IPS DF 6.9 (cell line): ENCODE results near the gene METTL27.

Experiments used
- DNase-seq: peaks from one replicate; pipeline ENCODE4 v3.0.0-alpha.2; 2013; ENCODE audit warnings: low read depth, low spot score
- H3K27ac ChIP-seq: one replicate; pipeline ENCODE4 v1.5.1; 2013; ENCODE audit warnings: low read length, control low read depth
- H3K27me3 ChIP-seq: 2 replicates; pipeline ENCODE4 v1.6.1; 2013; ENCODE audit warnings: mild to moderate bottlenecking, low read length; ENCODE audit not compliant: control insufficient read depth, insufficient read depth
- H3K36me3 ChIP-seq: 2 replicates; pipeline ENCODE4 v1.6.1; 2013; ENCODE audit warnings: low read length; ENCODE audit not compliant: control insufficient read depth, insufficient read depth
- H3K4me1 ChIP-seq: 2 replicates; pipeline ENCODE4 v1.6.1; 2013; ENCODE audit warnings: low read length; ENCODE audit not compliant: control insufficient read depth, insufficient read depth
- H3K4me3 ChIP-seq: 2 replicates; pipeline ENCODE4 v1.5.1; 2013; ENCODE audit warnings: mild to moderate bottlenecking, low read length
- H3K9me3 ChIP-seq: 2 replicates; pipeline ENCODE4 v1.6.1; 2013; ENCODE audit warnings: low read length, inconsistent platforms; ENCODE audit not compliant: control insufficient read depth, insufficient read depth
- WGBS: extraction: QIAGEN DNeasy Blood & Tissue Kit; methylation state at CpG from one replicate; pipeline ENCODE4 v1.1.7; 2013; ENCODE audit warnings: mixed read lengths, missing lambda C conversion rate; ENCODE audit not compliant: insufficient read length, insufficient coverage; 5-methylcytosine and 5-hydroxymethylcytosine counted together

METTL27 gene

DNA sequence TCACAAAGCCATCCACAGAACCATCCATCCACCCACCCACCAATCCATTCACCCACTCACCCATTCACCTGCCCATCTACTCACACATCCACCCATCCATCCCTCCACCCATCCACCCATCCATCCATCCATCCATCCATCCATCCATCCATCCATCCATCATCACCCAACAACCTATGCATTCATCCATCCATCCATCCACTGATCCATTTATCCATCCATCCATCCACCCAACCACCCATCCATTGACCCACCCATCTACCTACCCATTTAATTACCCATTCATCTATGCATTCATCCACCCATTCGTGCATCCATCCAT is 24.1 kb upstream of the METTL27 start:
- H3K27ac ChIP-seq = no peak overlapping the region
- H3K36me3 ChIP-seq = no peaks in the 10 kb centered on the region
- peaks cover 6% of the 10 kb centered on the region for H3K4me1 ChIP-seq
- no CpG with 5 or more reads among the region's 1 CpG for WGBS
- no peak overlapping the region for H3K4me3 ChIP-seq
- H3K9me3 ChIP-seq = no peaks in the 10 kb centered on the region
- no peak for DNase-seq
- H3K27me3 ChIP-seq = no peaks in the 10 kb centered on the region

DNA sequence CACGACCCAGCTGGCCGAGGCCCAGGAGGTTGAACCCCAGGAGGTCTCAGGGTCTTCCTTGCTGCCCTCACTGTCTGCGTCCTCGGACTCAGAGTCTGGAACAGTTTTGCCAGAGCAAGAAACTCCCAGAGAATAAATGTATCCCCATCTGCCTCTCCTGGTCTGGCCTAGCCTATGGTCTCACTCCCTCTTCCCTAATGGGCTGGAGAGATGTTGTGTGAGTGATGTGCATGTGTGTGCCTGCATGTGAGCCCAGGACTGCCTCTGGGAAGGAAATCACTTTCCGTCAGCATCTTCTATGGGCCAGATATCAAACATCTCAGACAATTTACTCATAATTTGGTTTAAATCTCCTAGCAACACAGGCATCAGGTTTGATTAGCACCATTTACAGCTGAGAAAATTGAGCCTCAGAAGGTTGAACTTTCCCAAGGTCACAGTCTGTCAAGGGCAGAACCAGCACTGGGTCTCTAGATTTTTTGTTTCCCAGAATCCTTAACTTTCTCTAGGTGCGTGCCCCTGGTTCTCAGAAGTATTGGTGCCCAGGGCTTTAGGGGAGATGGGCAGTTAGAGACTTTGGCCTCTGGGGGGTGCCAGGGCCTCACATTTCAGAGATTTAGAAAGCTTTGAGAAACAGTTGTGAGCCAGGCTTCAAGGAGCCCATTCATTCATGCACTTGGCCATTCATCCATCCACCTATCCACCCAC is 23.6 kb upstream of the METTL27 start:
- Histone ChIP-seq H3K4me3 (no peak overlapping the region), H3K9me3 (no peaks in the 10 kb centered on the region), H3K27ac (no peak overlapping the region), H3K27me3 (no peaks in the 10 kb centered on the region), H3K4me1 (peaks cover 5% of the 10 kb centered on the region), H3K36me3 (no peaks in the 10 kb centered on the region)
- no peak for DNase-seq
- WGBS = no CpG with 5 or more reads among the region's 6 CpGs

DNA sequence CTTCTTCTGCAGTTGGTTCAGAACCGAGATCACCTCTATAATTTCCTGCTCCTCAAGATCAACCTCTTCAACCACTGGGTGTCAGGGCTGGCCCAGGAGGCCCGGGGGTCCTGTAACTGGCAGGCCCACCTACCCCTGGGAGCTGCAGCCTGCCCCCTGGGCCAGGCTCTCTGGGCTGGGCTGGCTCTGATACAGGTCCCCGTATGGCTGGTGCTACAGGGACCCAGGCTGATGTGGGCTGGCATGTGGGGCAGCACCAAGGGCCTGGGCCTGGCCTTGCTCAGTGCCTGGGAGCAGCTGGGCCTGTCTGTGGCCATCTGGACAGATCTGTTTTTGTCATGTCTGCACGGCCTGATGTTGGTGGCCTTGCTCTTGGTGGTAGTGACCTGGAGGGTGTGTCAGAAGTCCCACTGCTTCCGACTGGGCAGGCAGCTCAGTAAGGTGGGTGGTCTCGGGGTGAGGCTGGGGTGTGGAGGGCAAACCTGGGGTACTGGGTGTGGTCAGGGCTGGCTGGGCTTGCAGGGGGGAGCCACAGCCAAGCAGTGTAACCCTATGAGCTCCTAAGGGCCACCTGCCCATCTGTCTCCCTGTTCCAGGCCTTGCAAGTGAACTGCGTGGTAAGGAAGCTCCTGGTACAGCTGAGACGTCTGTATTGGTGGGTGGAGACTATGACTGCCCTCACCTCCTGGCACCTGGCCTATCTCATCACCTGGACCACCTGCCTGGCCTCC is 22.8 kb upstream of the METTL27 start:
- Histone ChIP-seq H3K9me3 (no peaks in the 10 kb centered on the region), H3K27ac (no peak overlapping the region), H3K4me3 (no peak overlapping the region), H3K27me3 (no peaks in the 10 kb centered on the region), H3K36me3 (no peaks in the 10 kb centered on the region), H3K4me1 (peaks cover 4% of the 10 kb centered on the region)
- no peak for DNase-seq
- WGBS = no CpG with 5 or more reads among the region's 8 CpGs

DNA sequence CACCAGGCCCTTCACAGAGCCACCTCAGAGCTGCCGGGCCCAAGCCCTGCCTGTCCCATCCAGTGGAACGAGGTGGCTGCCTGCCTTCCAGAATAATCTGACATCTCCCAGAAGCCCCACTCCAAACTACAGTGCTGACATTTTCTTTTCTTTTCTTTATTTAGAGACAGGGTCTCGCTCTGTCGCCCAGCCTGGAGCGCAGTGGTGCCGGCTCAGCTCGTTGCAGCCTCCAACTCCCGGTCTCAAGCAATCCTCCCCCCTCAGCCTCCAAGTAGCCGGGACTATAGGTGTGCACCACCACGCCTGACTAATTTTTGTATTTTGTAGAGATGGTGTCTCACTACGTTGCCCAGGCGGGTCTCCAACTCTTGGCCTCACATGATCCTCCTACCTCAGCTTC is 19.0 kb upstream of the METTL27 start:
- no peaks in the 10 kb centered on the region for H3K9me3 ChIP-seq
- H3K27me3 ChIP-seq = no peaks in the 10 kb centered on the region
- H3K27ac ChIP-seq = no peak overlapping the region
- no peak overlapping the region for H3K4me3 ChIP-seq
- DNase-seq = no peak
- H3K36me3 ChIP-seq = no peaks in the 10 kb centered on the region
- H3K4me1 ChIP-seq = no peaks in the 10 kb centered on the region
- WGBS = no CpG with 5 or more reads among the region's 12 CpGs

DNA sequence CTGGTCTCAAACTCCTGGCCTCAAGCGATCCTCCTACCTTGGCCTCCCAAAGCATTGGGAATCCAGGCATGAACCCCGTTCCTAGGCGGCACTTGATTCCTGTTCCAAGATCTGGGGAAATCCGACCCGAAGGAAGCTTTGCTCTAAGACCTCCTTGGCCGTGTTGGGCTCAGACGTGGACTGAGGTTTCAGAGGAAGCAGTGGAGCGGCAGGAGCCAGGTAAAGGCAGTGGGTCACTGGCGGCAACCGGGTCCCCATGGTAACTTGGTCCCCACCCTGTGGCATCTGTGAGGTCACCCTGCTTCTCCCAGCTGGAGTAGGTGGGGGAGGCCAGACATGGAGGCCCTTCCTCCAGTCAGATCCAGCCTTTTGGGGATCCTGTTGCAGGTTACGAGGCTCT is 18.5 kb upstream of the METTL27 start, which contains the start of gene TMEM270:
TMEM270 (plus strand) TSS at position 301 of the 400 bp plus-strand sequence; CDS start at position 337, 36 bp downstream.
- no peak for DNase-seq
- no peaks in the 10 kb centered on the region for H3K36me3 ChIP-seq
- no peaks in the 10 kb centered on the region for H3K4me1 ChIP-seq
- no peaks in the 10 kb centered on the region for H3K9me3 ChIP-seq
- no peak within 1 kb of the TSS for H3K4me3 ChIP-seq
- no peaks in the 10 kb centered on the region for H3K27me3 ChIP-seq
- H3K27ac ChIP-seq = no peak within 1 kb of the TSS
- WGBS = no CpG with 5 or more reads among the region's 11 CpGs

DNA sequence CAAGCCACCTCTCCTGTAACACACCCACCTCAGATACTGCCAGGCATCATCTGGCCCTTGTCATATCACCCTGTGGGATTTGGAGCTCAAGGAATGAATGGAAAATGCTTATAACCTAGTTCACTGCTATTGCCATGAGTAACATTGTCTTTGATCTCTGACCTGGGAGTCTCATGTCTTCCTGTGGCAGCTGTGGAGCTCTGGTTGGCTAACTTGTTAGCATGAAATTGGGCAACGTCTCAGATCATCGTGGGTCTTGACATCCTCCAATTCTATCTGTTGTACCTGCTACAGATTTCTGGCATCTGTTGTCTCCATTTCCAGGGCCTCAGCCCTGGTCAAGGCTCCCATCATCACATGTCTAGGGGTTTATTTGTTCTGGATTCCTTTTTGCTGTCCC is 16.5 kb upstream of the METTL27 start:
- no peak for DNase-seq
- Histone ChIP-seq H3K27ac (no peak overlapping the region), H3K4me1 (no peaks in the 10 kb centered on the region), H3K27me3 (no peaks in the 10 kb centered on the region), H3K36me3 (no peaks in the 10 kb centered on the region), H3K4me3 (no peak overlapping the region), H3K9me3 (no peaks in the 10 kb centered on the region)
- no CpG with 5 or more reads among the region's 2 CpGs for WGBS

DNA sequence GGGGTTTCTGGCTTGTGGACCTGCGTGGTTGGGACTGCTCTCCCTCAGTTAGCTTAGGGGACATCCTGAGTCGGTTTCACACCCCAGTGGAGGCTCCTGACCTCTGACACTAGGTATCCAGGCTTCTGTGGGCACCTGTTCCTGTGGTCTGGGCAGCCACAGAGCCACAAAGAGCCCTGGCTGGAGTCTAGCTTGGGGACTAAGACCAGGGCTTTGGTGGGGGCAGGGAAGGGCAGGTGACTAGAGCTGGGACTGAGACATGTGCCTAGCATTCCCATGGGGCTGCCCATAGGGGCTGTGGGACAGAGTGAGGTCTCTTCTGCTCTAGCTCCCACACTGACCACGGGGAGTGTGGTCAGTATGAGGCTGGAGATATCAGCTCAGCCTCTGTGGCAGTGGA is 14.6 kb upstream of the METTL27 start:
- Histone ChIP-seq H3K27ac (no peak overlapping the region), H3K9me3 (no peaks in the 10 kb centered on the region), H3K4me1 (no peaks in the 10 kb centered on the region), H3K27me3 (no peaks in the 10 kb centered on the region), H3K4me3 (no peak overlapping the region), H3K36me3 (no peaks in the 10 kb centered on the region)
- WGBS = no CpG with 5 or more reads among the region's 3 CpGs
- no peak for DNase-seq

DNA sequence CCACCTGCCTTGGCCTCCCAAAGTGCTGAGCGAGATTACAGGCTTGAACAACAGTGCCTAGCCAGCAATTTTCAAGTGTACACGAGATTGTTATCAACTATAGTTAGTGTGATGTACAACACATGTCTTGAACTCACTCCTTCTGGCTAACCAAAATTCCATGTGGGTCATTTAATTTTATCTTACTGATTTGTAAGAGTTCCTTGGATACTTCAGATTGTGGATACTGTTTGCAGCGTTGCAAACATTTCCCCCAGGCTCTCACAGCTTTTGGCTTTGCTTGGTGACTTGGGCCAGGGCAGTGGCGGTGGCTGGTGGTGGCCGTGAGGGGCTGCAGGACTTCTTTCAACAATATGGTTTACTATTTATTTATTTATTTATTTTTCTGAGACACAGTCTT is 10.2 kb upstream of the METTL27 start:
- no peaks in the 10 kb centered on the region for H3K36me3 ChIP-seq
- no peak overlapping the region for H3K4me3 ChIP-seq
- DNase-seq = no peak
- WGBS = no CpG with 5 or more reads among the region's 5 CpGs
- no peak overlapping the region for H3K27ac ChIP-seq
- no peaks in the 10 kb centered on the region for H3K9me3 ChIP-seq
- no peaks in the 10 kb centered on the region for H3K27me3 ChIP-seq
- no peaks in the 10 kb centered on the region for H3K4me1 ChIP-seq

DNA sequence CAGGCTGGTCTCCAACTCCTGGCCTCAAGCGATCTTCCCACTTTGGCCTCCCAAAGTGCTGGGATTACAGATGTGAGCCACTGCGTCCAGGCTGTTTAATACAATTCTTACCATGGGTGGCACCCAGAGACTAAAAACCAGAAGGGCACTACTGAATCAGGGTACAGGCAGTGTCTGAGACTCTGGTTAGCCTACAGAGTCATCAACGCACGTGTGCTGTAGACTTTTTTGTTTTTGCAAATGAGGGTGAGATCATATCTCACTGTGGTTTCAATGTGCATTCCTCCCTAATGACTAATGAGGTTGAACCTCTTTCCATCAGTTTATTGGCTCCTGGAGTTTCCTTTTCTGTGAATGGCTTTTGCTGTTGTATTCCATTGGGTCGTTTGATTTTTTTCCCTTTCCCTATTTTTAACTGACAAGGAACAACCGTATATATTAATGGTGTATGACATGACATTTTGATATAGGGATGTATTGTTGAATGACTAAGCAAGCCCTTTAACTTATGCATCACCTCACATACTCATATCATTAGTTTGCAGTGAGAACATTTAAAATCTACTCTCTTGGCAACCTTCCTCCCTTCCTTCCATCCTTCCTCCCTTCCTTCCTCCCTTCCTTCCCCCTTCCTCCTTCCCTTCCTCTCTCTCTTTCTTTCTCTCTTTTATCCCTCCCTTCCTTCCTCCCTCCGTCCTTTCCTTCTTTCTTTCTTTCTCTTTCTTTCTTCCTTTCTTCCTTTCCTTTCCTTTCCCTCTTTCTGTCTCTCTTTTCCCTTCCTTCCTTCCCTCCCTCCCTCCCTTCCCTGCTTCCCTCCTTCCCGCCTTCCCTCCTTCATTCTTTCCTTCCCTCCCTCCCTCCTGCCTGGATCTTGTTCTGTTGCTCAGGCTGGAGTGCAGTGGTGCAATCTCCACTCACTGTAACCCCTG is 9.4 kb upstream of the METTL27 start:
- DNase-seq = no peak
- Histone ChIP-seq H3K4me3 (no peak overlapping the region), H3K27ac (no peak overlapping the region), H3K4me1 (no peaks in the 10 kb centered on the region), H3K36me3 (no peaks in the 10 kb centered on the region), H3K9me3 (no peaks in the 10 kb centered on the region), H3K27me3 (no peaks in the 10 kb centered on the region)
- no CpG with 5 or more reads among the region's 8 CpGs for WGBS

DNA sequence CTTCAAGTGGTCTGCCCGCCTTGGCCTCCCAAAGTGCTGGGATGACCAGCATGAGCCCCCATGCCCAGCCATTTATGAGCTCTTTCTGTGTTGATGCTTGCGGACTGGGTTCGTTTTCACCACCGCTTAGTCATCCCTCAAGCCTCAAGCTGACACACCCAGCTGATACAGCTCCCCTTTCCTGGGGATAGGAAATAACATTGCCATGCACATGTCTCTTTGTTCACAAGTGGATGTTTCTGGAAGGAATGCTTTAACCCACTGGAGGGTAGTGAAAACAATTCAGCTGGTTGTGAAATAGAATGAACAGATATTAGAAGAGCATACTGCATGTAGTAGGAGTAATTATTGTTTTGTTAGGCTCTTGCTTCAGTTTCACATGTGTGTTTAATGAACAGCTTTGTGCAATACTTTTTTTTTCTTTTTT is 8.5 kb upstream of the METTL27 start:
- H3K36me3 ChIP-seq = no peaks in the 10 kb centered on the region
- DNase-seq = no peak
- H3K4me3 ChIP-seq = no peak overlapping the region
- no CpG with 5 or more reads among the region's 4 CpGs for WGBS
- no peaks in the 10 kb centered on the region for H3K27me3 ChIP-seq
- no peak overlapping the region for H3K27ac ChIP-seq
- no peaks in the 10 kb centered on the region for H3K4me1 ChIP-seq
- H3K9me3 ChIP-seq = no peaks in the 10 kb centered on the region
